K562 treated with DMSO at 1 percent for 12 hours (cell line): Measurements from ENCODE around the gene KYNU. TPM values are rescaled to one million over a fixed set of nuclear protein-coding genes. Genes with fewer than 3 reads are reported as not detected.

Experiments
- total RNA-seq: library from RNA; unstranded; fragments of 300-600 nt; gene quantifications from 2 replicates; pipeline ENCODE4 v1.2.3, GENCODE V29; 2022; ENCODE audit not compliant: insufficient read depth

The KYNU gene
- total RNA-seq = 3.2 and 5.9 TPM in 2 replicates

DNA sequence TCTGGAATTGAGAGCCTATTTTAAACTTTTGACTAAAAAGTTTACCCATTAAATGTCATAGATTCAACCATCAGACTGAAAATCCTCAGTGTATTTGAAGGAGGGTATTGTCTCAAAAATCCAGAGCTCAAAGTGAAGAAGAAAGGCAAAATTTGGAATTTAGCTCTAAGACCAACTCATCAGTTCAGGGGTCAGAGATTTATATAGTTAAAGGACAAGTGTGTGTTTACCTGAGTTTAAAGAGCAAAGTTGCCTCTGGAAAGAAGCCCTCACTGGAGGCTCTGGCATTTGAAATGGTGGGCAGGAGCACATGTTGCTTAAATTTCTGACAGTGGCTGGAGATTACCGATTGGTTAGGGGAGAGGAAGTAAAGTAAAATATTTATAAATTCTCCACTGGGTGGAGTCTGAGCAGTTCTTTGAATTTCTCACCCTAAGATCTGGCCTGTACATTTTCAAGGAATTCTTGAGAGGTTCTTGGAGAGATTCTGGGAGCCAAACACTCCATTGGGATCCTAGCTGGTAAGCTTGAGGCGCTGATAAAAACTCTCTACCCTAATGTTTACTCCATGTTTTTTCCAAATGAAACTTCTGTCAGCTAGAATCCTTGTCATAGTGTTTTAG, at the start of gene KYNU:
KYNU (plus strand) TSS at position 449 of the 623 bp plus-strand sequence. CDS start 7,704 bp downstream, outside the sequence.

